CD4-positive, alpha-beta T cell treated with Interleukin-2 at 100 ng/mL for 4 hours (primary cell): ENCODE measurements around the gene CCDC158.
"Not testable (repeated sequence)": the region's sequence is repeated elsewhere in the genome, so short reads cannot be mapped to it uniquely, and the experiment has no call there.

ENCODE experiments used
- DNase-seq: peaks from one replicate; pipeline ENCODE4 v3.0.0-alpha.2; 2020; ENCODE audit warnings: low spot score

The CCDC158 gene

DNA sequence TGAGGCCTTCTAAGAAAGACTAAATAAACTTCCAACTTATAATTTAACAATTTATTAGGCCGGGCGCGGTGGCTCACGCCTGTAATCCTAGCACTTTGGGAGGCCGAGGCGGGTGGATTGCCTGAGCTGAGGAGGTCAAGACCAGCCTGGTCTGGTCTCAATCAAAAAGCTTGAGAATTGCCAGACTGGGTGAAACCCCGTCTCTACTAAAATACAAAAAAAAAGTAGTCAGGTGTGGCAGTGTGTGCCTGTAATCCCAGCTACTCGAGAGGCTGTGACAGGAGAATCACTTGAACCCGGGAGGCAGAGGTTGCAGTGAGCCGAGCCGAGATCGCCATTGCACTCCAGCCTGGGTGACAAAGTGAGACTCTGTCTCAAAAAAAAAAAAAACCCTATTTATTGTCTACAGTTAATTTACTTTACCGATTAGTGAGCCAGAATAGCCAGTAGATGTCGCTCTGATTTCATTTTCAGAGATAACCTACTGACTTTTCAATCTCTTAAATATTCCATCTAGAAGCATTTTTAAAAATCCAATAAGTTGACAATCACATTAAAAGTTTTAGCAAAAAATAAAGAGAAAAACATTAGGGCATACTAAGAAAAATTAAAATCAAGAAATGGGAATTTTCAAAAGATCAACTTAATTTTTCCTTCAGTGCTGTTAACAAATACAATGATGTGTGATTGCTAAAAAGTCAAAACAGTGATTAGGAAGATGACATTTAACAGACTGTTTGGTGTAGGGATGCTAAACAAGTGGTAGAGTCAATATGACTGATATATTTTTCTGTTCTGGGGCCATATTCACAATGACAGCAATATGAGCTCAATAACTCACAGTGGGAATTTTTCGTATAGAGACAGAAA is 9.8 kb upstream of the CCDC158 start:
- DNase-seq = peak; percentile 22

DNA sequence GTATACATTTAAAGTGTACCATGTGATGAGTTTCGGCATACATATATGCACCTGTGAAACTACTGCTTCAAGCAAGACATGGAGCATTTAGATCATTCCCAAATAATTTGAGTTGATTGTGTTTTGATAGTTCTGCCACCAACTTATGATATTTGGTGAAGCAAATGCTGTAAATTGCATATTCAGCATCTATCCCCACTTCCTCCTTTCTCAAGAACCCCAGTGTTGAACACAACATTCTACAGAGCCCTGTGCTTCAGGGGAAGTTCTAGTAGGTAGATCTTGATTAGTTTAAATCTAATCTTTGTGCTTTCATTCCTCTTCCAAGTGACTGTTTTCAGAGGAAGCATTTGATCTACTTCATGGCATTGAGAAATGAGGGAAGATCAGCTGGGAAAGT is 8.7 kb upstream of the CCDC158 start:
- no peak for DNase-seq

DNA sequence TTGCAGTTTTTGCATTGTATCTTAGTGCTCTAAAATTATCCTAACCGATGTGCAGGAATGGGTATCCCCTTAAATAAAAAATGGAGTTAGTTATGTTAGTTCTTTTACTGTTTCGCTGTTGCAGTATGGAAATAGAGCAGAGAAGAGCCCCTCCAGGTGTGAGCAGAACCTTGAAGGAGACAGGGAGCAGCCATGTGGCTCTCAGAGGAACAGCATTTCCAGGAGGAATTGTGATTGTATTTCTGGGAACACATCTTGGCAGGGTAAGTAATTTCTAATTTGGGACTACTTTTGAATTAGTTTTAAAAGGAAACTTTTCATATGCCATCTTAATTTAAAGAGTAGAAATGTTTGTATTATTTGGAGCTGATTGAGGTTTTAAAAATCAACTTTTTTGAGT is 5.3 kb upstream of the CCDC158 start:
- no peak for DNase-seq

DNA sequence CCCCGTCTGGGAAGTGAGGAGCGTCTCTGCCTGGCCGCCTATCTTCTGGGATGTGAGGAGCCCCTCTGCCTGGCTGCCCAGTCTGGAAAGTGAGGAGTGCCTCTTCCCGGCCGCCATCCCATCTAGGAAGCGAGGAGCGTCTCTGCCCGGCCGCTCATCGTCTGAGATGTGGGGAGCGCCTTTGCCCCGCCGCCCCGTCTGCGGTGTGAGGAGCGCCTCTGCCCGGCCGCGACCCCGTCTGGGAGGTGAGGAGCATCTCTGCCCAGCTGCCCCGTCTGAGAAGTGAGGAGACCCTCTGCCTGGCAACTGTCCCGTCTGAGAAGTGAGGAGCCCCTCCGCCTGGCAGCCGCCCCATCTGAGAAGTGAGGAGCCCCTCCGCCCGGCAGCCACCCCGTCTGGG is 2.2 kb upstream of the CCDC158 start:
- DNase-seq = not testable (repeated sequence)

DNA sequence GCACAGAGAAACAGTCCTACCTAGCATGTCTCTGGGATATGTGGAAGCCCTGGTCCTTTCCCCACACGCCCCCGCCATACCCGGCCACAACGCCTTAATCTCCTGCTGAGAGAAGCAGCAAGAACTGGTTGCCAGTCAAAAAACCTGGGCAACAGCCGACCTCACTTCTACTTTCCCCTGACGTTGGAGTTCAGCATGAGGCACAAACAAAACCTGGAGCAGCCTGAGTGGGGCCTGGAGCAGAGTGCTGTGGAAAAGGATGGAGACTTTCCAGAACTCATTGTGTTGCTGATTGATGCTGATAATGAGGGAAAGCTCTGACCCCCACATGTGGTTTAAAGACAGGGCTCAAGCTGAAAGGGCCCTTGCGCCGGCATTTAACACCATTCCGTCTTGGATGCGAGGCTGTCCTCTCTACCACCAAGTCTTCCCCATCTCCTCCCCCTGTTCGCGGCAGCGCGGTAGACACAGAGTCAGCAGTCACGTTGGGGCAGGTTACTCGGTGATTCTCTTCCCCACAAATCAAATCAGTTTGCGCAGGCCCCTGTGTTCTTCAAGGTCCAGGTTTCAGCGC is 666 bp downstream of the CCDC158 start:
- no peak for DNase-seq

DNA sequence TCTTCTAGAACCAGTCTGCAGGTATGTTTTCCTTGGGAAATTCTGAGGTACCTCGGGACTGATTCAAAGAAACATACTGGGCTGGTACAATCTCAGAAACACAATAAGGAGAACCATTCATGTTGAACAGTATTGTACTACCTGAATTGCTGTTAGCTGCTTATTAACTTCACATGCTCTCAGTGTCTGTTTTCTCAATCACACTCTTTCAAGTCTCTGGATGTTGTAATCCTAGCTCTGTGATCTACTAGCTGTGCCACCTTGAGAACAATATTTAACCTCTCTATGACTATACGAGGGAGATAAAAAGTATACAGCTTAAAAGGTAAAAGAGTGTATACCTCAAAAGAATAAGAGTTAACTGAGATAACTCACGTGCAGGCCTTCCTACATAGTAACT is 10.3 kb downstream of the CCDC158 start:
- DNase-seq = no peak

DNA sequence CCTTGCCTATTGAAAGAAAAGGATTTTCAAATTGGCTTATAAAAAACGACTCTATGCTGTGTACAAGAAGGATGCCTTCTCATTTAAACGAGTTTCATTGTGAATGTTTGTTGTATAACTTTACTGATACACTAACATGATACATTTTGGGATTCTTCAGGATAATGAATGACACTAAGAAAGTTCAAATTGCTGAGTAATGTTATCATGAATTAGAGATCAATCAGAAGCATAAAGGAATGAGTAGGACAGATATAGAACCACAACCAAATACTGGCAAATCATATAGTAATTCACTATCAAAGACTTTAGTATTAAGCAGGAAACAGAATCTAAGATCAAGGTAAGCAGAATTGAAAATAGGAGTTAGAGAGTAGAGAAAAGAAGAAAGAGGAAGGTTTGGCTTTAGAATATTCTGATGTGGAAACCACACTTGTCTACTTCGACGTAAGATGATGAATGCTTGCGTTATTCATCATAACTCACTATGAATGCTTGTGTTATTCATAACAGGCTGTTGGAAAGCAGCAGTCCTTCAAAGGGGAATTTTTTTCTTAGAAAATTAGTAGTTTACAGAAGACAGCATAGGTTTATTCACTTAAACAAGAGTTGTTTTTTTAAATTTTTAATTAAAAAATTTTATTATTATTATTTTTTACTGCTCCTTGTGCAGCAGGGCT is 13.4 kb downstream of the CCDC158 start:
- DNase-seq = no peak

DNA sequence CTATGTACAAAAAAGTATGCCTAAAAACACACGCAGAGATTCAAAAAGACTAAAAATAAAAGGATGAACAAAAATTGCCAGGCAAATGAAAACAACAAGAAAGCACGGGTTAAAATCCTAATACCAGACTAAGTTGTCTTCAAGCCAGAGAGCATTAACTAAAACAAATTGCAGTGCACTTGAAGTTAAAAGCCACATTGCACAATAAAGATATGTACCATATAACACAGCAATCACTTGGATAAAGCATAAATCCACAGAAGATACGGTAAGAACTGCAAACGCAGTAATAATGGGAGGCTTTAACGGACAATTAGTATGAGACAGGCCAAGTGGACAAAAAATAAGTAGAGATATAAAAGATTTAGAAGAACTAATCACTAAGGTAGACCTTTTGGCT is 14.9 kb downstream of the CCDC158 start:
- DNase-seq = no peak

DNA sequence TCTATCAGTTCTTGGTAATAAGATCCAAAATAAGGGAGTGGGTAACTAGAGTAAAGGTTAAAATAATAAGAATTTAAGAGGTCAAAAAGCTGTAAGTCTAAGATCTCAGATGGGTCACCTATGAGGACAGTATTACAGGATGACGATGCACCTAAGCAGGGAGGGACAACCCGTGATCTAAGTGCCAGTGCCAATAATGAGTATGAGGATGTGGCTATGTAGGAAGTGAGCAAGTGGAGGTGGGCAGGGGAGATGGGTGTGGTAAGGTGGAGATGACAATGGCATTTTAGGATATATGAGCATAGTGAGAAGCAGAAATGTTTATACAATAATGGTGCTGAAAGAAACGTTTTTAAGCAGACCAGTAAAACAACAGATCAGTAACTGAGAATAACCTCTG is 19.3 kb downstream of the CCDC158 start:
- no peak for DNase-seq

DNA sequence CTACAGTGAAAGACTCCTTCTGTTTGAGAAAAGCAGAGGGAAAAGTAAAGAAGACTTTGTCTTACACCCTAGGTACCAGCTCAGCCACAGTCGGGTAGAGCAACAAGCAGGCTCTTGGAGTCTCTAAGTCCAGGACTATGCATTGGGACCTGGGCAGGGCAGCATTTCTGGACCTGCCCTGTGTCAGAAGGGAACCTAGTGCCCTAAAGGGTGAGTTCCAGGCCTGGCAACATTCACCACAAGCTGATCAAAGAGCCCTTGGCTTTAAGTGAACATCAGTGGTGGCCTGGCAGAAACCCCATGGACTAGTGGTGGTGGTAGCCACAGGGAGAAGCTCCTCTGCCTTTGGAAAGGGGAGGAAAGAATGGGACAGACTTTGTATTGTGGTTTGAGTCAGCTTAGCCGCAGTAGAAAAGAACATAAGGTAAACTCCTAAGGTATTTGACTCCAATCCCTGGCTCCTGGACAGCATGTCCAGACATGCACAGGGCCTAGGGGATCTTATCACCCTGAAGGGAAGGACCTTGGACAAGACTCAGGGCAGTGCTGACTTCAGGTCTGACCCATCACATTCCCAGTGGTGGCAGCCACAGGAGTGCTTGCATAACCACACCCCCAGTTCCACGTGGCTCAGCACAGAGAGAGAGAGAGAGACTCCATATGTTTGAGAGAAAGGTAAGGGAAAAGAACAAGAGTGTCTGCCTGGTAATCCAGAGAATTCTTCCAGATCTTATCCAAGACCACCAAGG is 32.6 kb downstream of the CCDC158 start:
- DNase-seq = no peak

DNA sequence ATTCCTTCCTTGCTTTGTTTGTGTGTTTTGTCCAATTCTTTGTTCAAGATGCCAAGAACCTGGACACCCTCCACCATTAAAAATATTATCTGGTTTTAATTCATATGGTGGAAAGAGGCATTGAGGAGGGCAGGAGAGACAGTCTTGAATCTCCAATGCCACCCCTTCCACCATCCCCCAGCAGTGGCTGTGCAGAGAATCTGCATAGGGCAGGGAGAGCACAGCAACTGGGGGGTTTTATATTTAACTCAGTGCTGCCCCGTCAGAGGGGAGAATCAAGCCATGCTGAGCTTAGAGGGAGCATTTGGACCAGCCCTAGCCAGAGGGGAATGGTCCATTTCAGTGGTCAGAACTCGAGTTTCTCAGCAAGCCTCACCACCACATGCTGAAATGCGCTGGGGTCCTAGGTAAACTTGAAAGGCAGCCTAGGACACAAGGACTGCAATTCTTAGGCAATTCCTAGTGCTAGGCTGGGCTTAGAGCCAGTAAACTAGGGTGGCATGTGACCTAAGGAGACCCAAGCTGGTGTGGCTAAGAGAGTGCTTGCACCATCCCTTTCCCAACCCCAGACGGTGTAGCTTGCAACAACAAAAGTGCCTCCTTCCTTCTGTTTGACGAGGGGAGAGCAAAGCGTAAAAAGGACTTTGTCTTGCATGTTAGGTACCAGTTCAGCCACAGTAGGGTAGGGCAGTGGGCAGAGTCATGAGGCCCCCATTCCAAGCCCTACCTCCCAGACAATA is 34.2 kb downstream of the CCDC158 start:
- no peak for DNase-seq

DNA sequence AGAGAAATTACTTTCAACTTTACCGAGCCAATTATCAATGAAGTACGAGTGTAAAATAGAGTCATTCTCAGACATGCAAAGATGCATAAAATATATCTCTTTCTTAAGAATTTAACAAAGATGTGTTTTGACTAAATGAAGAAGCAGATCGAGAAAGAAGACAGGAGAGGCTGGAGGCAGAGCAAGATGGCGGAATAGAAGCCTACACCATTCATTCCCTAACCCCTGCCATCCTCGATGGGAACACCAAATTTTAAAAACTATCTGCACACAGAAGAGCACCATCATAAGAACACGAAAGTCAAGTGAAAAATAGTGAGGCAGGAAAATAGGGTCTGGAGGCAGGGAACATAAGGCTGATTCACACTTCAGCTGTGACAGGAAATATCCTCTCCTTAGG is 35.0 kb downstream of the CCDC158 start:
- DNase-seq = no peak

DNA sequence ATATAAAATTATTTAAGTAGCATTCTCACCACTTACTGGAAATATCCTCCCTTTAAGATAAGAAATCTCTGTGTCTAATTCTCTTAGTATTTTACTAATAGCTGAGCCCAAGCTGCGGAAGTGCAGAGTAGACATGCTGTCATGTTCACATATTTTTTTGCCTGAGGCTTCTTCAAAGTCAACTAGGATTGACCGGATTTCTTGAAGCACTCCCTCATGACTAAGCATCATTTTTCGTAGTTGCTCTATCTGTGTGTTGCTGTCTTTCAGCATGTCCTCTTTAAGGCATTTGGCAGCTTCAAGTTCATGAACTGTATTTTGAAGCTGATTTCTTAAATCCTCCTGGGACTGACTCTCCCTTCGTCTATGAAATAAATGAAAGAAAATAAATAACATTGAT is 36.9 kb downstream of the CCDC158 start:
- no peak for DNase-seq

DNA sequence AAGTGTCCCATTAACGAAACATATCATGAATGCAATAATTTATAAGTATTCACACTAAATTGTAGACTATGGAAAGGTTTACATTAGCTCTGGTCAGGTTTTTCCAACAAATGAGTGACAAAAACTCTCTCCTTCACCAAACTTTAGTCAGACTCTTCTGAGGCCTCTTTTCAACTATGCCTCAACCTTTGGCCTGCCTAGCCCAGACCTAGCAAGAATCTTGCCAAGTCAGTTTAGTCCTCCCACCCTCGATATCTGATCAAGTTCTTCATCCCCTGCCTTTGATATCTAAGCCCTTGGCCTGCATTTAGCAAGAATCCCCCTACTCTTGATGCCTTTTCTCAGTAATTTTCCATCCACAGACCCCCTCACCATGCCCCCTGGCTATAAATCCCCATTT is 37.9 kb downstream of the CCDC158 start:
- no peak for DNase-seq

DNA sequence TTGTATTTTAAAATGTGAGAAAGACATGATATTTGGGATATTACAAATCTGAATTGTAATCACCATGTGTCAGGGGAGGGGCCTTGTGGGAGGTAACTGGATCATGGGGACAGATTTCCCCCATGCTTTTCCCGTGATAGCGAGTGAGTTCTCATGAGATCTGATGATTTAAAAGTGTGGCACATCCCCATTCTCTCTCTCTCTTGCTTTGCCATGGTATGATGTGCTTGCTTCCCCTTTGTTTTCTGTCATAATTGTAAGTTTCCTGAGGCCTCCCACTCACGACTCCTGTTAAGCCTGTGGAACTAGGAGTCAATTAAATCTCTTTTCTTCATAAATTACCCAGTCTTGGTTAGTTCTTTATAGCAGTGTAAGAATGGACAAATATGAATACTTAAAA is 39.0 kb downstream of the CCDC158 start:
- DNase-seq = no peak

DNA sequence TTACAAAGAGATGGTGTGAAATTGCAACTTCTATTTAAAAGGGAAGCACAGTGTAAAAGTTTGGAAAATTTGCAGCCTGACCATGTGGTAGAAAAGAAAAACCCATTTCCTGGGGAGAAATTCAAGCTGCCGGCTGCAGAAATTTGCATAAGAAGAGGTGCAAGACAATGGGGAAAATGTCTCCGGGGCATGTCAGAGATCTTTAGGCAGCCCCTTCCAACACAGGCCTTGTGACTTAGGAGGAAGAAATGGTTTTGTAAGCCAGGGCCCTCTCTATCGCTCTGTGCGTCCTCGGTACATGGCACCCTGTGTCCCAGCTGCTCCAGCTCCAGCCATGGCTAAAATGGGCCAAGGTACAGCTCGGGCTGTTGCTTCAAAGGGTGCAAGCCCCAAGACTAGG is 40.4 kb downstream of the CCDC158 start:
- DNase-seq = no peak

DNA sequence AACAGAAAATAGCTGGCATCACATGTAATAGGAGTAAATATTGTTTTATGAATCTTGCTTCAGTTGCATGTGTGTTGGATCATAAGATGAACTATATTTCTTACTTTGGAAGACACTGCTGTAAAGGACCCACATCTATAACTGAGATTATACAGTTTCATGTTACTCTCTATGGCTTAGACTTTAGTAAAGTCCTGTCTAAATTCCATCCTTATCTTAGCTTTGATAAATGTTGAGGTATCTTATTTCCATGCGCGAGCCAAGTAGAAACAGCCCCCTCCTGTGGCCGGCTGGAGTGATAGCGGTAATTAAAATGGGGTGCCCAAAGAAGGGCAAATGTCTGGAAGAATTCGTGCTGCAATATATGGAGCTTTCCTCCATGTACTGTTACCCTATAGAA is 43.0 kb downstream of the CCDC158 start:
- DNase-seq = peak; percentile 36

DNA sequence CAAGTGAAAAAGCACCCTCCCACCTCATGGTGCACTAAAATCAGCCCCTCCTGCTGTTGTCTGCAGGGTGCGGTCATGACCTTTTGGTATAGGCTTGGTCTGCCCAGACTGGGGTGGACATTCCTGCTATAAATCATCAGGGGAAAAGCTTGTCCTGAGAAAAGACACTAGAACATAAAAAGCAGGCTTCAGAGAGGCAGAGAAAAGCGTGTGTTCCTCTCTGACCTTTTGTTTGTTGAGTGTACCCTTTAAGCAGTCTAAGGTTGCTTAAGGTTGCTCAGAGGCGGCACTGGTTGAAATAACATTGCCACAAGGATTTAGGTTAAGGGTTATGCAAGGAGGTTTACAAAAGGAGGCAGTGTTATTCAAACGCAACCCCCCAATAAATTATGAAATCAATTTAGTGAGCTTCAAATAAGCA is 43.5 kb downstream of the CCDC158 start:
- DNase-seq = no peak

DNA sequence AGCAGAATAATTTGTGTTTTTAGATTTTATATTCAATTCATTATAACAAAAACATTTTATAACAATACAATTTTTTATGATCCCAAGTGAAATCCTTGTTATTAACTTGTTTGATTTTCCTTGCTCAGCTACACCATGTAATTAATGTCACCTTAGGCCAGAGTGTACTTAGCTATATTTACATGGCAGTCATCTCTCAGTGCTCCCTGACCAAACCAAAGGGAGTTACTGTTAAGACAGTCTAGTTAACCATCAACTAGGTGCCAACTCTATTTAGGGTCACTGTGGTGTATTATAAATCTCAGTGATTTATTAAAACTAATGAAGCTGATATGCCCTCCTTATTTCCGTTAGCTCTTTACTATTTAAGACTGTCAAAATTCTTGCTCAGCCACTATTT is 44.4 kb downstream of the CCDC158 start:
- no peak for DNase-seq

DNA sequence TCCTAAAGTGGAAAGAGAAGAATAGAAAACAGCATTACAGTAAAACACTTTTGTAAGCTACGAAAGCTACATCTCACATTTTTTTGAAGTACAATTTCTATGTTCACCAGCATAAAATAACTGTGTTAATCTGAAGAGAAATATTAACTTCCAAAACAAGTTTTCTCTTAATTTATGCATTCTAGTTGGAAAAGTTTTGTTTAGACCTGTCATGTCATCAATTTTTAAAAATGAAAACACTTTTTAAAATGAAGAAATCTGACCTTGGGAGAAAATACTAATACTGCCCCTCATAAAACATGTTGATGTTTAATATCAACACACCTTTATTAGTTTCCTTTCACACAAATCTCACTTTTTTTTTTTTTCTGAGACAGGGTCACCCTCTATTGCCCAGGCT is 45.2 kb downstream of the CCDC158 start:
- no peak for DNase-seq

DNA sequence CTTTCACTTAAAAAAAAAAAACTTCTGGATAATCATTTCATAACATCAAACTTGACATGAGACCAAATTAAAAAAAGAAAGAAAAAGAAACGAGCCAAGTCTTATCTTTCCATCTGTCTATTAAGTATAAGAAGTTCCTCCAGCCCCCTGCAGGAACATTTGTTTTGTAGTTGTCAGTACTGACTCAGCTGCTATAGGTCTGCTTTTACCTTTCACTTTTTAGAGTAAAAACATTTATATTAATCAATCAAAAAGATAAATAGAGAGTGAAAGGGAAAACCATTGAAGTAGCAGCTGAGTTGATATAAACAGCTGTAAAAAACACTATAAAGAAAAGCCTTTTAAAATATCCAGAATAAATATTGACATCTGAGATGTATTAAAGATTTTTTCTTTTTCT is 46.1 kb downstream of the CCDC158 start:
- no peak for DNase-seq
